DMS153 treated with DMSO at 0.1 percent for 48 hours (cell line): Measurements from ENCODE around the gene ZFAND2B.
A peak's percentile ranks its signal among the peaks of the same experiment; 100 is the strongest.

Source experiments
- DNase-seq: peaks from one replicate; lab custom pipeline; 2025; ENCODE audit not compliant: unreplicated experiment; lab: John Stamatoyannopoulos, UW

ZFAND2B gene, protein sequence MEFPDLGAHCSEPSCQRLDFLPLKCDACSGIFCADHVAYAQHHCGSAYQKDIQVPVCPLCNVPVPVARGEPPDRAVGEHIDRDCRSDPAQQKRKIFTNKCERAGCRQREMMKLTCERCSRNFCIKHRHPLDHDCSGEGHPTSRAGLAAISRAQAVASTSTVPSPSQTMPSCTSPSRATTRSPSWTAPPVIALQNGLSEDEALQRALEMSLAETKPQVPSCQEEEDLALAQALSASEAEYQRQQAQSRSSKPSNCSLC

DNA sequence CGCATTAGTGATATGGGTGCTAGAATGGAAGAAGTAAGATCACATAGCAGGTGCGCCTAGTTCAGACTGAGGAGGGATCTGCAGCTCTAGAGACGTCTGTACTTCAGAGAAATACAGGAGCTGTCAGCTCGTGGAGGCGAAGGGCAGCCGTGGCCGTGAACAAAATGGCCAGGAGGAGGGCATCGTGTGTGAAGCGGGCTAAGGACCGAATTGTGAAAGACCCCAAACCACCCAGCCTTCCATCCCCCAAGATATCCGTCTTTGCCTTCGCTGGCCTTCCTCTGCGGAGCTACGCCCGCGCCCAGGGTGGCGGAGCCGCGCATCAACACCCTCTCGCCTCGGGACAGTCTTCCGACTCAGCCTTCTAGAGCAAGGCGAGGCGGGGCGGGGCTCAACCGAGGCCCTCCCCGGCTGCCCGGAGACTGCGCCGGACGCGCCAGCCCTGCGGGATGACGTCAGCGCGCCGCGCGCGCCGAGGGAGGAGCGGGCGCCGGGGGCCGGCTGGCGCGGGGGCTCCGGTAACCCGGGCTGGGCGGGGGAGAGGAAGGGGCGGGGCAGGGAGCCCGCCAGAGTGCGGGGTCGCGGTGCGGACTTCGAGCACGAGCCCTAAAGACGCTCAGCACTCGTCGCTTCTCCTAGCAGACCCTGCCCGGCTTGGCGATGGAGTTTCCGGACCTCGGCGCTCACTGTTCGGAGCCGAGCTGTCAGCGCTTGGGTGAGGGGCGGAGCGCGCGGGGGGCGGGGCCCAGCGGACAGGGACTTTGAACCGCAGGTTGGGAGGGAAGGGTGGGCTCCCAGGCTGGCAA, at the start of gene ZFAND2B:
Gene ZFAND2B (plus strand): TSS at position 455 of the 806 bp plus-strand sequence. CDS start 206 bp downstream, at position 661.
- DNase-seq, result peak; percentile 67

DNA sequence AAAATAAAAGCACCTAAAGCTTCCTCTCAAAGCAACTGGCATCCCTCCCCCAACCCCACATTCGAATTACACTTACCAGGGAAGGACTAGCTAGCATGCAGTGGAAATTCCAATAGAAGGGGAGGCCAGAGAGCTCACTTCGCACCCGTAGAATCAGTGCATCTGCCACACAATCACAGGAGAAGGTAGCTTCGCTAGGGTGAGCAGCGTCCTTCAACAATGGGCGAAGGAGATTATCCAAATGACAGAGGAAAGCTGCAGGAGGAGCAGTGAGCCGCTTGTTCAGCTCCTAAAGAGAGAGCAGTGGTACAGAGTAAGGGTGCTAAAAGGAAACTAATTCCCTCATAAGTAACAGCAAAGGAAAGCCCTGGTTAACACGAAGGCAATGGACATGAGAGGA, 49.2 kb upstream of the ZFAND2B start:
- no peak for DNase-seq

DNA sequence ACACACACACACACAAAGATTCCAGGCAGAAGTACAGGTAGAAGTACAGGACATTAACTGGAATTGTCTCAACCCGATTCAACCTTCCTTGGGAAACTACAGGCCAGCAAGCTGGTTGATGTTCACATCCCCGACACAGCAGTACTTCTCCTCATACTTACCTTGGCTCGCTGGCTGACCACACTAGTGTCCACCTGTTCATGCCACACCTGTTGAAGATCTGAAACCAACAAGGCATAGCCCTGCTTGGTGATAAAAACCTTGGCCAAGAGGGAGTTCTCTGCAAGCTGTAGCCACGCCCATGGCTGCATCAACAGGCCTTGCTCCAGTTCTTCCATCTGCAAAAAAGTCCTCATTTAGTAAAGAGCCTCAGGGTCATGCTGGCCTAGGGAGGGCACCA, 48.6 kb upstream of the ZFAND2B start:
- no peak for DNase-seq

DNA sequence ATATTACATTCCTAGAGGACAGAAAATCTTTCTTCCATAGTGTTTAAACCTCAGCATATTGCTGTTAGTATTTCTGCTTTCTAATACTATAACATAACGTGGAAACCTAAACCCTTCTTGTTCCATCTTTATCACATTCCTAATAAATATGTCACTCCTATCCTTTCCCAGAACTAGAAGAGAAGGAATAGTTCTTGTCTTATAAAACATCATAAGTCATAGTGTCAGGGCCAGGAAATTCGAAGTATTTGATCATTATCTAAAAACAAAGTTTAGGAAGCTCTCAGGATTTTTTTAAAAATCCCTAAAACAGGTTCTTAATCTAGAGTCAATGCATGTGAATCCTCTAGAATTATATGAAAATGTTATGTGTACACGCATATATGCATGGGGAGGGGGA, 48.0 kb upstream of the ZFAND2B start:
- DNase-seq, result no peak

DNA sequence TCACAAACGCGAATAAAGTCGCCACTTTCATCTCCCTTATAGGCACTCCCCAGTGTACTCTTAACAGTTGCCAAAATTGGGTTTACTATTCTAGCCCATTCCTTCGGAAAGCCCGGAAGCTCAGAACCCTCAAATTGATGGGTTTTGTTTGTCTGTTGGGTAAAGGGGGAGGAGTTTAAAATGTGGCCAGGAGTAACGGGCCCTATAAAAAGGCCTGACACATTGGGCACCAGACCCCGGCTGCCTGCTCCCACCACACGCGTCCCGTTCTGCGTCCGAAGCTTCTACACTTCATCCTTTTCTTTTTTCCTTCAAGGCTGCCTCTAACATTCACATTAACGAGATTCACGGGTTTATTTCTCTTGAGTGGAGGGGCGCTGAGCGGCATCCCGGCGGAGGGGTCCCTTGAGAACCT, 46.8 kb upstream of the ZFAND2B start:
- DNase-seq, result no peak

DNA sequence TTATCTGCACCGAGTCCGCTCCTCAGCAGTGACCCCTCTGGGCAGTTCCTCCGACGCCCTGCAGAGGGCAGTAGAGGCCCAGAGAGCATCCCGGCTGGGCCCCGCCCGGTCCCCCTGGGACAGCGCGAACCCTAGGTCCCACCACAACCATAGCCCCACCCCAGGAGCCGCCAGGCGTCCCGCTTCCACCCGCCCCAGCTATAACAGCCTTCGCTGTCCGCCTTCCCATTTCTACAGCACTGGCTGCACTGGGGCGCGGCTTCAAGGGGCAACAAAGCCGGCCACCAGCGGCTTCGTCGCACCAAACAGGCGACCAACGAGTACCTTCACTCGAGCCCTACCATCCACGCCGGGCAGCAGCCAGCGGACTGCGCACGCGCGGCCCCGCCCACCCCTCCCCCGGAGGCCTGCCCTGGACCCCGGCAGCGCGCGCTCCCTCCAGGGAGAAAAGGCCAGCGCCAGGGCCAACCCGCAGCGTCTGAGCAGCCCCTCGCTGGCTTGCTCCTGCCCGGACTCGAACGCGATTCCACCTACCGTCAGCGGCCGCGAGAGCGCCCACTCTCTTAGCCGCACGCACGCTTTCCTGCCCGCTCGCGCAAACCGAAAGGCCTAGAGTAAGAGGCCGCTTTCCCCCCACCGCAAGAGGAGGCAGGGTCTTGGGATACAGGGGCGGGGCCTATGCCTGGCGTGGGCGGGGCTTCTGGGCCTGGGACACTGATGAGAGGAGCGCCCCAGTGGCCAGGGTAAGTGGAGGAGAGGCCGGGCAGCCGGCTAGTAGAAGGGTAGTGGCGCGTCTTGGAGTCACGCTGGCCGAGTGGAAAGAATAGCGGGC, 46.2 kb upstream of the ZFAND2B start, which contains the start of gene NHEJ1:
Gene NHEJ1 (minus strand): TSS at position 630 of the 832 bp plus-strand sequence. CDS start 2,453 bp downstream, outside the sequence.
- DNase-seq, result peak; percentile 85

DNA sequence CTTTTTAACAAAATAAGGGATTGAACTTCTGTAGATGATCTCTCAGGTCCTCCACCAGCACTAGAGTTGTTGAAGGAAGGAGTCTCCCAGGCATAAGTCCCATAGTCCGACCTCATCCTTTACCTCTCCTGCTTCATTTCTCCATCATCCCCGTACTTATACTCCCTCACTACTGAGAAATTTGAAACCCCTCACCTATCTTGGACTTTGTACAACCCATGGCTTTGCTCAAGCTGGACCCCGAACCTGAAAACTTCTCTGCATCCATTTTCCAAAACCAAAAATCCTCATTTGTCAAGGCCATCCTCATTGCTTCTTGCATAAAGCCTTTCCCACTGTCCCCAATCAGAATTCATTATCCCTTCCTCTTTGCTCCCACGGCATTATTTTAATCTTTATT, 45.5 kb upstream of the ZFAND2B start:
- DNase-seq, result peak; percentile 48

DNA sequence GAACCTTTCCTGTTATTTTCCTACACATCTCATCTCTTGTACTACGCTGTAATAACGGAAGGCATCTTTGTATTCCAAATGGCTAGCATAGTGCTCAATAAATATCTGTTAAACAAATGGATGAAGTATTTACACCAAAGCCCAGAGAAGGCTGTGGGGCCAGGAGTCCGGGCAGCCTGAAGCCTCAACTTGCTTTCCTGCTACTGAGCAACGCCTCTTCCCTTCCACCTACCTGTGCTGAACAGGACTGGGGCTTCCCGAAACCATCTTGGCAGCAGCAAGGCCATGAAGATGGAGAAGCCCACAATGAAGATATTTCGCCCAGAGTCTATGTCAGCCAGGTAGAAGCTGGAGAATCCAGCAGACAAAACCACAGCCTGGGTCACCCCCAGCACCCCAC, 43.4 kb upstream of the ZFAND2B start:
- no peak for DNase-seq

DNA sequence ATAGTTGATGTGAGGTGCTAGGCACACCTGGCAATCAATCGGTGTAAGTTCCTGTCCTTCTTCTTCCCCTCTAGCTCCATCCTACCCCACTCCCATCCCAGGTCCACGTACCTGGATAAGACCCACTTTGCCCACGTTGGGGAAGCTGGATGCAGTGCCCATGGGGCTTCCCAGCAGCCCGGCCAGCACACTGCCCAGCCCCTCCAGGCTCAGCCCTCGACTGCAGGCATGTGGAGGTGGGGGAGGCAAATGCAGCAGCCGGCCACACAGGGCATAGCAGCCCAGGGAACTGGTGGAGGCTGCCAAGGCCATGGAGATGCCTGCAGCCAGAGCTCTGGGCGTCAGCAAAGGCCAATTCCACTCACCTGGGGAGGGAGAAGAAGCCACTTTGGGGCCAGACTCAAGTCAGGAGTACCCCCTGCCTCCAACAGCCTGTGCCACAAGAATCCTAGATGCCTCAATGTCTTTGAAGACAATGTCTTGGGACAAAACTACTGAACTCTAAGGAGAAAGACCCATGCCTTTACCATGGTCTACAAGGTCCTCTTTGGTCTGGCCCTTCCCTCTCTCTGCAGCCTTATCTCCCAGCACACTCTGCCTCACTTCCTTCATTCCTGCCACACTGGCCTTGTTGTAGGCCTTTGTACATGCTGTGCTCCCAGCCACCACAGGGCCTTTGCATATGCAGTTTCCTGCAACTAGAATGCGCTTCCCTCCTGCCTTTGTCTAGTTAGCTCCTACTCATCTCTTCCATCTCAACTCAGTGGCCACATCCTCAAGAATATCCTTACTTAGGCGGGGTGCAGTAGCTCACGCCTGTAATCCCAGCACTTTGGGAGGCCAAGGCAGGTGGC, 41.3 kb upstream of the ZFAND2B start:
- DNase-seq, result no peak

DNA sequence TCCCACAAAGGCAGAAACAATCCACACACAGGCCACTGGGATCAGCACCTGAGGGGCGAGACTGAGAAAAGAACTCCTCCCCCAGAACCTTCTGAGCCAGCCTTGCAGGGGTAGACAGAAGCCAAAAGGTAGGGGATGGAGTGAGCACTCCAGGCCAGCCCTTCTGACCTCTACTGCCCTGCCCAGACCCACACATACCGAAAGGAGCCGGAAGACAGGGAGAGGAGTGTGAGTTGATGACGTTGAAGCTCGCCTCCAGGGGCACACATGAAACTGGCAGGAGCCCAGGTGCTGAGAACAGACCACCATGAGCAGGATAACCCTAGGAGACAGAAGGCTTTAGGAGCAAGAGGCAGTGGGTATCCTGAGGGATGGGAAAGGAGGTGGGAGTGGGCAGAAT, 38.6 kb upstream of the ZFAND2B start:
- no peak for DNase-seq

DNA sequence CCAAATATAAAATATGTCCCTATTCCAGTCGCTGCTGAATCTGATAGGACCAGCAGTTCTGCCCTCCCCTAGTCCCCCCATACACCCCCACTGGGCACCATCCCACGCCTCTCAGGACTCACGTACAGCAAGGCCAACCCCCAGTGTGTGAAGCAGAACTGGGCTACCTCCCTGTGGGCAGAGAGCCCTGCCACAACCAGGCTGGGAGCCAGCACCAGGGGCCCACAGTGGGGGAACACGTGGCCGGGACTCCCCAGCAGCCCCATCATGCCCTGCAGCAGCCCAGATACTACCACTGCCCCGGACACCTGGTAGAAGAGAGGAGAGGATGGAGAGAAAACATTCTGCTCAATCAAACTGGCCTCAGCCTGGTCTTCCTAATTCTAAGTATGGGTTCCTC, 38.1 kb upstream of the ZFAND2B start:
- DNase-seq, result no peak

DNA sequence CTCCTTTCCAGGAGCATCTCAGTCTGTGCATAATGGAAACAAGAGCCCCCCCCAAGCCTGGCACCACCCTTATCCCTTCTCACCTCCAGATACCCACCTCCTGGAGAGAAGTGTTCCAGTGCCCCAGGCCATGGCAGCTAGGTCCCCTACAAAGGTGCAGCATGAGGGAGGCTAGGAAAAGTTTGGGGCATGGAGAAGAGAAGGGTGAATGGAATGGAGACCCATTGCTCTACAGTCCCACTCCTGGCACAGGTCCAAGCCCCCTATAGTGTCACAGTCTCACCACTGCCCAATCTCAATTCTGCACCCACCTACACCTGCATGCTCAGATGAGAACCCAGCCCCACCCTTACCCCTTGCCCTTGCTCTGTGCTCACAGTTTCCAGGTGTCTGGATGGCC, 37.6 kb upstream of the ZFAND2B start:
- DNase-seq, result no peak

DNA sequence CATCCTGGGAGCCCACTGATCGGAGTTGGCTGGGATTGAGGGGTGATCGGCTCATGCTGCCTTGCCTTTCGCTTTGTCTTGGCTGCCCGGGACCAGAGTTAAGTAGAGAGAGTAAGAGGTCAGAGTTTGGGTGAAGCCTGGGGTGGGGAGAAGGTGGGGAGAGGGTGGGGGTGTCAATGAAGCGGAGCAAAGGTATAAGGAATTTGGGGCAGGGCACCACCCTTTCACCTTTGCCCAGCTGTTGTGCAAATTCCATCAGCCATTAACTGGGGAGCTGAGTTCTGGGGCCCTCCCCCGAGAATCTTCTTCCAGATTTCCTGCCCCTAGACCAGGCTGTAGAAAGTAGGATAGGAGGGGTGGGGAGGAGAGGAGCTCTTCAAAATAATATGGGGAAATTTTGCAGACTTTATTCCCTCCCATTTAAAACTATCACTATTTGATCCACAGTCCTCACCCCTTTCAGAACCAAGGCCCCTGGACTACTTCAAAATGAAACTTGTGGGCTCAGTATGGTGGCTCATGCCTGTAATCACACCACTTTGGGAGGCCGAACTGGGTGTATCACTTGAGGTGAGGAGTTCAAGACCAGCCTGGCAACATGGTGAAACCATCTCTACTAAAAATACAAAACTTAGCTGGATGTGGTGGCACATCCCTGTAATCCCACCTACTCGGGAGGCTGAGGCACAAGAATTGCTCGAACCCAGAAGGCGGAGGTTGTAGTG, 36.5 kb upstream of the ZFAND2B start, which contains the start of gene SLC23A3:
Gene SLC23A3 (minus strand): TSS at position 100 of the 725 bp plus-strand sequence. CDS start 45 bp downstream, at position 55.
- DNase-seq, result no peak

DNA sequence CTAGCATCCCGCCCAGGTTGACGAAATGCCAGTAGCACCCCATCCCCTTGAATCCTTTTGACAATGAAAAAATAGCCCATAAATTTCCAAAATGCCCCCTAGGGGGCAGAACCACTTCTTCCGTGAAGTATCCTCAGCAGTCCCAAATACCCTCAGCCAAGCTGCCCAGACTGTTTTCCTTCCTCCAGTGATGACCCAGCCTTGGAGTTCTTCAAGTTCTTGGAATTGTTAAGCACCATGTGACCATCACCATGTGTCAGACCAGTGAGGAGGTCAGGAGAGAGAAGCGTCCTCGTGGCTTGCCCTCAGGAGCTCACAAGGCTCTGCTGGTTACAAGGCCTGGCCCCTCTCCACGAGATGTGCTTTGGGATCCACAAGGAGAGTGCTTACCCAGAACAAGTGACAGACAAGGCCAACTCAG, 35.3 kb upstream of the ZFAND2B start:
- no peak for DNase-seq

DNA sequence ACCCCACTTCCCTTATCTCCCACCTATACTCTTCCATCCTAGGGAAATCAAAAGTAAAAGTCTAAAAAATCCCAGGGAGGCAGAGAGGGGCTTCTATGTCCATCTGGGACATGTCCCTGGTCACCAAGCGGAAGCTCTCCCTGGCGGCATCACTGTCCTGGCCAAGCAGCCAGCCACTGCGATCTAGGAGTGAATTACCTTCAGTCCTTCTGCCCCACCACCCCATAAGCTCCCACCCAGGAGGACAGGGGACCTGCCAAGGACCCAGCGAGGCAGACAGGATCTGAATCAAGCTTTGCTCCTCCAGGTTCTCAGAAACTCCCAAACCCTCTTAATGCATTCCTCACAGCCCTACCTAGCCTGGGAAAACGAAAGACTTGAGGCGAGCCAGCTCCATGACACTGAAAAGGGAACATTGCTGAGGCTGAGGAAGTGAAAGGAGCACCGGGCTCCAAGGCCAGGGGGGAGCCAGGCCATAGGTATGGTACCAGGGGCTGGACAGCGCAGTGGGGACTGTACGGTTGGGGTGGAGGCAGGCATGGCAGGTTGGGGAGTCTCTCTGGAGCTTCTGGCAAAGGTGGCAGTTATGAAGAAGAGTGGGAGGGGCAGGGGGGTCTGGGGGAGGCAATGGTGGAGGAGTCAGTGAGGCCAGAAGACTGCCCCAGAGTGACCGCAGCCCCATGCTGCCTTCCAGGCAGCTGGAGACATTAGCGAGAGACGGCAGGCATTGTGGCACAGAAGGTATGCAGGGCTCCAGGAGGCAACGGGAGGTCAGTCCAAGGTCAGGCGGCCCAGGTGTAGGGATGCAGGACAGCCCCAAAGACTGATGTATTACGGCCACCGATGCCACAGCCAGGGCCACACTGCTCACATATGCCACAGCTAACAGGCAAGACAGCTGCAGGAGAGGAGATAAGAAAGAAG, 34.1 kb upstream of the ZFAND2B start:
- DNase-seq, result no peak

DNA sequence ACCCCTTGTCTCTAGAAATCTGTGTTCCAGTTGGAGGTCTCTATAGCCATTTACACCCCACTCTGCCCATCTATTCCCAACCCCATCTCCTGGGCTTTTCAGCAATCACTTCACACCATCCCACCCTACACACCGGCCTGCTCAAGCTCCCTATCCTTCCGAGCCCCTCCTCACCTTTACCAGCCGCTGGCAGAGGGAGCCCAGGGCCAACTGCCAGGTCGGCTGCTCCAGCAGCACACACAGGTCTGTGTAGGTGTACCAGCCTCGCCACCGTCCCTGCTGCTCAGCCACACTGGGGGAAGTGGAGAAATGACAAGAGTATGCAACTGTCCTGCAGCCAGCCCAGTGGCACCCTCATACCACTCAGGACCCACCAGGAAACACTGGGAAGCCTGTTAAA, 33.4 kb upstream of the ZFAND2B start:
- DNase-seq, result no peak

DNA sequence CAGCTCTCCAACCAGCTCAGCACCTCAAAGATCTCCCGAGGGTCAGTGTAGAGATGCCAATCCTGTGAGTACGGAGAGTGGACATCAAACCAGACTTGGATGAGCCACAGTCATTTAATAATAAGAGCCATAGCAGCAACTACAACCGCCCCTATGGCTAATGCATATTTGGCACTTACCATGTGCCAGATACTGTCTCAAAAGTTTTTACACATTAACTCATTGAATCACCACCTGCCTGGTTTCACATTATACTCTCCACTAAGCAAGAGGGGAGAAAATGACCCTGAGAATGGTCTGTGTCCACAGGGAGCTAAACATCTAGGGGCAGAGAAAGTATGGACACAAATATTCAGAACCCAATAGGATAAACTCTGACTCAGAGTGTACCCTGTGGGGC, 32.4 kb upstream of the ZFAND2B start:
- no peak for DNase-seq

DNA sequence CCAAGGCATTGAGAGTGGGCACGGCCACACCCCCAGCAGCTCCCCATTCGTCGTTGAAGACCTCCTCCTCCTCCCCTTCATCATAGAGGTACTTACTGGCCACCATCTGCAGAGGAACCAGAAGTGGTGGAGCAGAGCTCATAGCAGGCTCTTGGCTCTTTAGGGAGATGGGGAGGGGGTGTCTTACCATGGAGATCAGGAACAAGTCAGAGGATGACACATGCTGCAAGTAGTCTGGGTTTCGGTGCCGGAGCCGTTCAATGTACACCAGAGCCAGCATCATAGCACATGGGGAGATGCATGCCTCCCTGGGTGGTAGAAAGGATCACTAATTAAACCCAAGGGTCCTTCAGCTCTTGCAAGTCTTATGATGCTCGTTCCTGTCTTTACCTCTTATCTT, 31.8 kb upstream of the ZFAND2B start:
- no peak for DNase-seq

DNA sequence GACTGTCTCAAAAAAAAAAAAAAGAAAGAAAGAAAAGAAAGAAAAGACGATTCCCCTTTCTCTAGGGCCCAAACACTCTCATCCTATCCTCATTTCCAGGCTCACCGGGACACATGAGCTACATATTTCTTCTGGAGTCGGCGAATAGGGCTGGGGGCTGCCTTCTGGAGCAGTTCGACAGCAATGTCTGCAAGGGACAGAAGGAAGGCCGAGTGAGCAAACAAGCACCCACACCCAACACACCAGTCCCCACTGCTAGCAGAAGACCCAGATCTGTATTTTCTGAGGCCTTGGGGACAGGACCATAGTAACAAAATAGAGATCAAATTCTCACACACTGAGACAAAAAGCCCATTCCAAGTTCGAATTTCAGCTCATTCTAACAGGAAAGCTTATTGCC, 31.1 kb upstream of the ZFAND2B start:
- no peak for DNase-seq
